Fibroblast of skin of right quadriceps (primary cell): ENCODE data around the gene FXYD4.
"Not testable (repeated sequence)": the region's sequence is repeated elsewhere in the genome, so short reads cannot be mapped to it uniquely, and the experiment has no call there.

Experiments
- DNase-seq: peaks from one replicate; pipeline ENCODE4 v3.0.0-alpha.2; 2013

FXYD4 gene, protein sequence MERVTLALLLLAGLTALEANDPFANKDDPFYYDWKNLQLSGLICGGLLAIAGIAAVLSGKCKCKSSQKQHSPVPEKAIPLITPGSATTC

DNA sequence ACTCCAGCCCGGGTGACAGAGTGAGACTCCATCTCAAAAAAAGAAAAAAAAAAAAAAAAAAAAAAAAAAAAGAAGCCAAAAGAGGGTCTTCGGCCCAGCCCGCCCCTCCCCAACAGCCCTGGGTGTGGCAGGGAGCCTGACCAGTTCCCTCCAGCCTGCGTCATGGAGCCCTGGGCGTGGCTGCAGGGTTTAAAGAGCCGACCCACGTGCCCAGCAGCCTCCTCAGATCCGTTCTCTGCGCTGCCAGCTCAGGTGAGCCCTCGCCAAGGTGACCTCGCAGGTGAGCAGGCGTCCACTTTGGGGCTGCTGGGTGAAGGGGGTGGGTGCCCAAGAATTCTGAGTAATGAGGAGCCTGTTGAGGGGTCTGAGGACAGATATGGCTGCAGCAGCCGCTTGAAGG is at the start of gene FXYD4:
FXYD4 (plus strand) TSS at position 219 of the 400 bp plus-strand sequence. CDS start 2,111 bp downstream, outside the sequence.
- DNase-seq = no peak

DNA sequence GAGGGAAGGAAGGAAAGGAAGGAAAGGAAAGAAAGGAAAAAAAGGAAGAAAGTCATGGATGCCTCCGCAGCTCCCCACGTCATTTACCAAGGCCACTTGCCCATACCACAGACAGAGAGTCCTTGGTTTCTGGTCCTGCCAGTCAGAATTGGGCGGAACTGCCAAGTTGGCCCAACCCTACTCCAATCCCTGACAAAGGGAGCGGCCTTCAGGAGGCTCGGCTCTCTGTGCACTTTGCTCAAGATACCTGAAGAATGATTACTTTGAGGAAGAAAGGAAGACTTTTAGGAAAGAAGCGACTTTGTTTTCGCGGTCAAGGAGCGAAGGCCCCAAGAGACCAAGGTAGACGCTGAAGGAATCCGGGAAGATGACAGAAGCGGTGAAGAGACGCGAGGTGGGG is 49.1 kb upstream of the FXYD4 start:
- DNase-seq = no peak

DNA sequence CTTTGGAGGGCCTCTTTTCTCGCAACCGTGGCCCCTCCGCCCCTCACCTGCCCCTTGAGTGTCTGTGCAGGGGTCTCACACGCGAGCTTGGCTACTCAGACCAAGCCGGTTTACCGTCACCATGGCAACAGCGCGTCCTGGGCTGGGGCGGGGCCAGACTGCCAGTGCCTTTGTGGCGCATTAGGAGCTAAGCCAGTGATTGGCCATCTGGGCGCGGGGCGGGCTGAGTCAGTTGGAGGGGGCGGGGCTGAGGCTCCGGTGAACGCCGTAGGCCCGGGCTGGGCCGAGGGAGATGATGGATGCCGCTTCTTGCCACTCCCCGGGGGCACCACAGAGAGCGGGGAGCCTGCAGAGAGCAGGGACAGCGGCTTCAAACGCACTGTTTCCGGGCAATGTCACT is 48.7 kb upstream of the FXYD4 start:
- DNase-seq = peak; percentile 60

DNA sequence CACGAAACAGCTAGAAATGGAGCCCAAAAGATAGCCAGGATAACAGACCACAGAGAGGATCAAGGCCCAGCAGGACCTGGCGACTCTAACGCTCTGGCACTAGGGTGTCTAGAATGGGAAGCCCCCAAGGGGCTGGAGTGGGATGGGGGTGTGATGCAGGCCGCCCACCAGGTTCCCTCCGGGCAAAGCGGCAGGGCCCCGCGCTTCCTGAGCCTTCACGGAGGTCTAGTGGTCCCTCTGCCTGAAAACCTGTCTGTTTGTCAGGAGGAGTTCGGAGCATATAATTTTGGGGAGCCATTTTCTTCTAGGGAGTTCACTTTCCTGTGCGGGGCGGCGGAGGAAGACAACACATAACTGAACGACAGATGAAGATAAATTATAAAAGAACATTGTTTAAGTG is 48.2 kb upstream of the FXYD4 start:
- no peak for DNase-seq

DNA sequence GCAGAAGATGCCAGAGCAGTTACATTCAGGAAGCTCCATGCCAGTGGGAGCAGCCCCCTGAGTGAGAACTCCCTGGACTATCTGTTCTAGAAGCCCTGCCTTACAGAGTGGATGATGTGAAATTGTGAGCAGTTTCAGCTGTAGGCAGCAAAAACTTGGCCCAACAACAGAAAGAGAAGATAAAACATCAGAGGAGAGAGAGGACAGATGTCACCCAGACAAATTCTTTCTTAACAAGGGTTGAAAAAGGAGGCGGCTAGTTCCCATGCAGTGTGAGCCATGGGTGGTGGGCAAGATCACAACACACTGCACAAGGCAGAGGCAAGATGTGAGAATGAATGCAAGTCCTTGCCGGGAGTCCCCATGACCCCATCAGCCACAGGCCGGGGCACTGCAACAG is 46.6 kb upstream of the FXYD4 start:
- no peak for DNase-seq

DNA sequence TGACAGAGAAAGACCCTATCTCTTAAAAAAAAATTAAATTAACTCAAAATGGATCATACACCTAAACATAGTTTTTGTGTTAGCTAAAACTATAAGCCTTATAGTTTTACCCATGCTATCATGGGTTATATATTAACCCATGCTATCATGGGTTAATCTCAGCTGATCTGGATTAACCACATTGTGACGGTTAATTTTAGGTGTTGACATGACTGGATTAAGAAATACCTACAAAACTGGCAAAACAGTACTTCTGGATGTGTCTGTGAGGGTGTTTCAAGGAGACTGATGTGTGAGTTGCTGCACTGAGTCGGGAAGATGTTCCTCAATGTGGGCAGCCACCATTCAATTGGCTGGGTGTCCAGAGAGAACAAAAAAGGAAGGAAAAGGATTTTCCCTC is 44.3 kb upstream of the FXYD4 start:
- no peak for DNase-seq

DNA sequence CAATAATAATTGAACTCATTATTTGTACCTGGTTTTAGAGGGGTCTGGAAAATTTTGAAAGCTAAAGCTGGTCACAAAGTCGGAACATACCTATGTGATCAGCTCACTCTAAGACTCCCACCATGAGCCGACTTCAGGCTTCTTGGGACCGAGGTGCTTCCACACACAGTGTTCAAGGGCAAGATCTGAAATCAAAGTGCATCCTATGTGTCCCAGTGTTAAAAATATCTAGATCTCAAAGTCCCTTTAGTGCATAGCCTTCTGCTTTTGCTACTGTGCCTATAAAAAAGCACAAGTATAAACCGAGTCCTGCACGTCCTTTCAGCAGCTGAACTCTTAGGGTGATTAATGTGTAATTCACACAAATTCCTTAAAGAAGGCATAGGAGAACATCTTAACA is 43.5 kb upstream of the FXYD4 start:
- no peak for DNase-seq

DNA sequence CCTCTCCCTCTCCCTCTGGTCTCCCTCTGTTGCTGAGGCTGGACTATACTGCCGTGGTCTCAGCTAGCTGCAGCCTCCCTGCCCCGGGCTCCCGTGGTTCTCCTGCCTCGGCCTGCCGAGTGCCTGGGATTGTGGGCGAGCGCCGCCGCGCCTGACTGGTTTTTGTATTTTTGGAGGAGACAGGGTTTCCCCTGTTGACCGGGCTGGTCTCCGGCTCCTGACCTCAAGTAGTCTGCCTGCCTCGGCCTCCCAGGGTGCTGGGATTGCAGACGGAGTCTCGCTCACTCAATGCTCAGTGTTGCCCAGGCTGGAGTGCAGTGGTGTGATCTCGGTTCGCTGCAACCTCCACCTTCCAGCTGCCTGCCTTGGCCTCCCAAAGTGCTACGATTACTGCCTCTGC is 42.6 kb upstream of the FXYD4 start:
- DNase-seq = not testable (repeated sequence)

DNA sequence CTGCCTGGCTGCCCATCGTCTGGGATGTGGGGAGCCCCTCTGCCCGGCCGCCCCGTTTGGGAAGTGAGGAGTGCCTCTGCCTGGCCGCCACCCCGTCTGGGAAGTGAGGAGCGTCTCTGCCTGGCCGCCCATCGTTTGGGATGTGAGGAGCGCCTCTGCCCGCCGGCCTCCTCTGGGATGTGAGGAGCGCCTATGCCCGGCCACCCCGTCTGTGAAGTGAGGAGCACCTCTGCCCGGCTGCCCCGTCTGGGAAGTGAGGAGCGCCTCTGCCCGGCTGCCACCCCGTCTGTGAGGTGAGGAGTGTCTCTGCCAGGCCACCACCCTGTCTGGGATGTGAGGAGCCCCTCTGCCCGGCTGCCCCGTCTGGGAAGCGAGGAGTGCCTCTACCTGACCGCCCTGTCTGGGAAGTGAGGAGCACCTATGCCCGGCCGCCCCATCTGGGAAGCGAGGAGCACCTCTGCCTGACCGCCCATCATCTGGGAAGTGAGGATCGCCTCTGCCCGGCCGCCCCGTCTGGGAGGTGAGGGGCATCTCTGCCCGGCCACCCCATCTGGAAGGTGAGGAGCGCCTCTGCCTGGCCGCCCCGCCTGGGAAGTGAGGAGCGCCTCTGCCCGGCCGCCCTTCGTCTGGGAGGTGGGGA is 42.1 kb upstream of the FXYD4 start:
- DNase-seq = not testable (repeated sequence)

DNA sequence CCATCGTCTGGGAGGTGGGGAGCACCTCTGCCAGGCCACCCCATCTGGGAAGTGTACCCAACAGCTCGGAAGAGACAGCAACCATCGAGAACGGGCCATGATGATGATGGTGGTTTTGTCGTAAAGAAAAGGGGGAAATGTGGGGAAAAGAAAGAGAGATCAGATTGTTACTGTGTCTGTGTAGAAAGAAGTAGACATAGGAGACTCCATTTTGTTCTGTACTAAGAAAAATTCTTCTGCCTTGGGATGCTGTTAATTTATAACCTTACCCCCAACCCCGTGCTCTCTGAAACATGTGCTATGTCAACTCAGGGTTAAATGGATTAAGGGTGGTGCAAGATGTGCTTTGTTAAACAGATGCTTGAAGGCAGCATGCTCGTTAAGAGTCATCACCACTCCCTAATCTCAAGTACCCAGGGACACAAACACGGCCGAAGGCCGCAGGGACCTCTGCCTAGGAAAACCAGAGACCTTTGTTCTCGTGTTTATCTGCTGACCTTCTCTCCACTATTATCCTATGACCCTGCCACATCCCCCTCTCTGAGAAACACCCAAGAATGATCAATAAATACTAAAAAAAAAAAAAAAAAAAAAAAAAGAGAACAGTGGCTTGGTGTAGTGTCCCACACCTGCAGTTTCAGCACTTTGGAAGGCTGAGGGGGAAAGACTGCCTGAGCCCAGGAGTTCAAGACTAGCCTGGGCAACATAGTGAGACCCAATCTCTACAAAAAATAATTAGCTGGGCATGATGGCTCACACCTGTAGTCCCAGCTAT is 41.2 kb upstream of the FXYD4 start:
- not testable (repeated sequence) for DNase-seq

DNA sequence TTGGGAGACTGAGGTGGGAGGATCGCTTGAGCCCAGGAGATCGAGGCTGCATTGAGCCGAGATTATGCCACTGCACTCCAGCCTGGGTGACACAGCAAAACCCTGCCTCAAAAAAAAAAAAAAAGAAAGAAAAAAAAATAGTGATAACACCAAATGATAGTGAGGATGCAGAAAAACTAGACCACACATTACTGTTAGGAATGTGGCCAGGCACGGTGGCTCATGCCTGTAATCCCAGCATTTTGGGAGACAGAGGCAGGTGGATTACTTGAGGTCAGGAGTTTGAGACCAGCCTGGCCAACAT is 40.7 kb upstream of the FXYD4 start:
- not testable (repeated sequence) for DNase-seq

DNA sequence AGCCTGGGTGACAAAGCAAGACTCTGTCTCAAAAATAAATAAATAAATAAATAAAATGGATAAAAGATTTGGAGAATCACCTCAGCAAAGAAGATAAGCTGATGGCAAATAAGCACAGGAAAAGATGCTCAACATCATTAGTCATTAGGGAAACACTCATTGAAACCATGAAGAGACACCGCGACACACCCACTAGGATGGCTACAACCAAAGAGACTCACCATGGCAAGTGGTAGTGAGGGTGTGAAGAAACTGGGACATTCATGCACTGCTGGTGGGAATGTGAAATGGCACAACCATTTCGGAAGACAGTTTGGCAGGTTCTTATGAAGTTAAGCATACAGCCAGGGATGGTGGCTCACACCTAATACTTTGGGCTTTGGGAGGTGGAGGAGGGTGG is 37.8 kb upstream of the FXYD4 start:
- DNase-seq = no peak

DNA sequence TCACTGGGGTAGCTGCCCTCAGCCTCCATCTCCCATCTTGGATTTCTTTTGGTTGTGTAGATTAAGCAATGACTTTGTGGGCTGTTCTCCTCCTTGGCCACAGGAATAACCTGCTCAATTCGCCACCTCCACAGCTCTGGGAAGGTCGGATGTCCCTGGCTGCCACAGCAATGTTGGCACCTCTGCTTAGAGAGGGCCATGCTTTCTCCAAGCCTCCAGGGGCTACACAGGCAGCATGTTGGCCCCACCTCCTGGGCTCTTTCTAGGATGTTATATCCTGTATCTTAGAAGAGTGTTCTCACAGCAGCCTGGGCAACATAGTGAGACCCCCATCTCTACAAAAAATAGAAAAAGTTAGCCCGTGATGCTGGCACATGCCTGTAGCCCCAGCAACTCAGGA is 35.4 kb upstream of the FXYD4 start:
- no peak for DNase-seq

DNA sequence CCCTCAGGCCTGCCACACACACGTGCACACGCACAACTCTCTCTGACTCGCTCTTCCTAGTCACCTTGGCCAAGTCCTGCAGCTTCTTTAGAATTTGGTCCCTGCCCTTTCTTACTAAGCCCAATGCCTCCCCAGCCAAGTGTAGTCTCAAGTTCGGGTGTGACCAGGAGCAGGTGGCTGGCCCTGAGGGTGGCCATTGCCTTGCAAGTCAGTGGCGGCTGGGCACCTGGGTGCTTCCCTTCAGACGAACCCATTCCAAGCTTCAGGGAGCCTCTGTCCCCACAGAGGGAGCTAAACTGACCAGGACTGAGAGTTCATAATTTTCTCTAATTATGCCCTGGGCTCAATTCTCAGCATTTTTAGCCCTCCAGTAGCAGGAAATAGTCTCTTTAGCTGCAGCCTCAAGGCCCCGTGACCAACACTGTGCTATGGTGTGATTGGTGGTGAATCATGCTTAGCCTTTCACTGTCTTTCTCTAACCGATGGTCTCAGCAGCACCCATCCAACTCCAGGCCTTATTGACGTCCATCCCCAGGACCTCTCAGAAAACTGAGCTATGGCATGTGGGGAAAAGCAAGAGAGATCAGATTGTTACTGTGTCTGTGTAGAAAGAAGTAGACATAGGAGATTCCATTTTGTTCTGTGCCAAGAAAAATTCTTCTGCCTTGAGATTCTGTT is 34.7 kb upstream of the FXYD4 start:
- no peak for DNase-seq

DNA sequence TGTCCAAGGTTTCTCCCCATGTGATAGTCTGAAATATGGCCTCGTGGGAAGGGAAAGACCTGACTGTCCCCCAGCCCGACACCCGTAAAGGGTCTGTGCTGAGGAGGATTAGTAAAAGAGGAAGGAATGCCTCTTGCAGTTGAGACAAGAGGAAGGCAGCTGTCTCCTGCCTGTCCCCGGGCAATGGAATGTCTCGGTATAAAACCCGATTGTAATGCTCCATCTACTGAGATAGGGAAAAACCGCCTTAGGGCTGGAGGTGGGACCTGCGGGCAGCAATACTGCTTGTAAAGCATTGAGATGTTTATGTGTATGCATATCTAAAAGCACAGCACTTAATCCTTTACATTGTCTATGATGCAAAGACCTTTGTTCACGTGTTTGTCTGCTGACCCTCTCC is 33.9 kb upstream of the FXYD4 start:
- DNase-seq = not testable (repeated sequence)

DNA sequence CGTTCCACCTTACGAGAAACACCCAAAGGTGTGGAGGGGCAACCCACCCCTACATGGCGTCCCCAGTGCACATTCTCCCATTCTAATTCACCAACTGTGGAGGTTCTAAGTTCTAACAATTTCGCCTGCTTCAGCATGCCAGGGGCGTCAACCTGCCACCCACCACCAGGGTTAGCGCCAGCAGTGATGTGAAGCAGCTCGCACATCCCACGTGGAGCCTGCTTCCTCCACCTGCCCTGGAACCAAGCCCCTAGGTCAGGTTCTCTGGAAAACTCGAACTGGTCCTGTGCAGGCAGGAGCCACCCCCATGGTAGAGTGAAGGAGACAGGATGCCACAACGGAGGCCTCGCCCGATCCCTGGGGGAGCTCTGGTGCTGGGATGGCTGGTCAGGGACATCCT is 33.3 kb upstream of the FXYD4 start:
- no peak for DNase-seq

DNA sequence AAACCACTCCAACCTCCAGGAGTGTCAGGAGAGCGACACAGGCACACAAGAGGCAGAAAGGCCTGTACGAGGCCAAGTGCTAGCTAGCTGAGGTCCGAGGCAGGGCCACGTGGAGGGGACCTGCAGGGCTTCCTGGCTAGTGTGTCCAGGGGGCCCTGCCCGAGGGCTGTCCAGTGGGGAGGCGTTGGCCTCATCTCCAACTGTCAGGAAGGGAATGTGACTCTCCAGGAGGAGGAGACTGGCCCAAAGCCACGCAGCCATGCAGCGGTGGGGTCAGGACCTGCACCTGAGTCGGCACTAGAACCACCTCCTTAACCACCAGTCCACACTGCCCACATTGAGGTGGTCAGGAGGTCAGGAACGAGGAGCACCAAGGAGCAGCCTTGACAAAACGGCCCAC is 32.3 kb upstream of the FXYD4 start:
- DNase-seq = no peak

DNA sequence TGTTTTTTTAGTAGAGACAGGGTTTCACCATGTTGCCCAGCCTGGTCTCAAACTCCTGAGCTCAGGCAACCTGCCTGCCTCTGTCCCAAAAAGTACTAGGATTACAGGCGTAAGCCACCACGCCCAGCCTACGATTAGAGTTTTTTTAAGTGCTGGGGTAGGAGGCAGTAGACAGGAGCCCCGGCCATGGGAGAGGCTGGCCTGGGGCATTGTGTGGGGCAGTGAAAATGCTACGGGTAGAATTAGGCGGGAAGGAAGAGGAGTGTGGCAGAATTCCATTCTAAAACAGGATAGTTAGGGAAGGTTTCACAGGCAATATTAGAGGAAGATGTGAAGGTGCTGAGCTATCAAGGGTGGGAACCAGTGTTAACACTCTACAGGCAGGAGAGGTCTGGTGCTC is 31.3 kb upstream of the FXYD4 start:
- no peak for DNase-seq

DNA sequence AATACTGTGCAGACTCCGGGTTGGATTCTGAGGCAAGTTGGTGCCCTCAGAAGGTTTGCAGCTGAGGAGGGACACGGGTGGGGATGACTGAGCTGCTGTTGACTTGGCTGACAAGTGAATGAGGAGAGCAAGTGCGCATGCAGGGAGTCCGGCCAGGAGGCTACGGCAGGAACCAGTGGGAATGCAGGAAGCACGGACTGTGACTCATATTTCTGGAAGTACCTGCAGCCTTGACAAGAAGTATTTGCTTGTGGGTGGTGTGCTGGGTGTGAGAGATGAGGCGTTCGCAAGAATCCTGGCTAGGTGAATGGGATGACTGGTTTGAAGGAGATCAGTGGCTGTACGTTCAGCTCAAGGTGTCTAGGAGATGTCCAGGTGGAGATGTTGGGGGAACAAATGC is 30.8 kb upstream of the FXYD4 start:
- DNase-seq = no peak

DNA sequence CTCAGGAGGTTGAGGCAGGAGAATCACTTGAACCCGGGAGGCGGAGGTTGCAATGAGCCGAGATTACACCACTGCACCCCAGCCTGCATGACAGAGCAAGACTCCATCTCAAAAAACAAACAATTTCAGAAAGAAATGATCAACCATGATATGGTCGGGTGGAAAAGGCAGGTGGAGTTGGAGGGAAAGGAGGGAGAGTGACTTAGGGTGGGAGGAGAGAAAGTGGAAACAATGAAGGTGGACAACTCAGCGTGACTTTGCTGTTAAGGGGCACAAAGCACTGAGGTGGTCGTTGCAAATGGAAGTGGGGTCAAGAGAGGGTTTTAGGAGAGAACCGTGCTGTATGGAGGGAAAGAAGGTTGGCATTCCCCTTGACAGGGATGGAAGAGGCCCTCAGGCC is 30.0 kb upstream of the FXYD4 start:
- DNase-seq = no peak

DNA sequence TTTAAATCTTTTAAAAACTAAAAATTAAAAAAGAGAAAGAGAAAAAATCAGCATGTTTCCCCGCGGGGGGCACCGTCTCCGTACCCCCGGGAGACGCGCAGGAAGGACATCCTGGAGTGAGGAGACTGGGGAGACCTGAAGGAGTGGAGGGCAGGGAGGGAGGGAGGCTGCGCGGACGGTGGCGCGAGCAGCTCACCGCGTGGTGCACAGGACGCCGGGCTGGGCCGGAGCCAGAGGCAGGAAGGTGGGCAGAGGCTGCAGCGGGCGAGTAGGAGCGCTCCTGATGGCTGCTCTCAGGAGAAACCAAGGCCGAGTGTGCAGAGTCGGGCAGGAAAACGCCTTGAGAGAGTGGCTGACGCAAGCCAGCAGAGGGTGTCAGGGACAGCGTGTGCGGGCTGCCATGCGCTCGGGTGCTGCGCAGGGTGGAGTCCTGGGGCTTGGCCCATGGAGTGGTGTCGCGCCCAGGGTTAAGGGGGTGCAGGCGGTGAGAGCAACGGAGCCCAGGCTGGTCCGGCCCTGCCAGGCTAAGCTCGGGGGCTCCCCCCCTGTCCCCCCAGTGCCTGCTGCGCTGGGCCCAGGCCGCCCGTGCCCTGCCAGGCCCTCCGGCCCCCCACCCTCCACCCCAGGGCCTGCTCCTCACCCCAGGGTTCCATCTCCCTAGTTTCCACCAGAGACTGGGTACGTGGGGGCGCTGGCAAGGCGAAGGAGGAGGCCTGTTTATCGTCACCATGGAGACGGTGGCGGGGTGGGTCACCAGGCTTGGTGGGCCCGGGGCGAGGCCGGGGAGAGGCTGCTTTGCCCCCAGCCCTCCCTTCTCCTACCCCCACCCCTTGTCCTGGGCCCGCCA is 28.9 kb upstream of the FXYD4 start:
- DNase-seq = no peak

DNA sequence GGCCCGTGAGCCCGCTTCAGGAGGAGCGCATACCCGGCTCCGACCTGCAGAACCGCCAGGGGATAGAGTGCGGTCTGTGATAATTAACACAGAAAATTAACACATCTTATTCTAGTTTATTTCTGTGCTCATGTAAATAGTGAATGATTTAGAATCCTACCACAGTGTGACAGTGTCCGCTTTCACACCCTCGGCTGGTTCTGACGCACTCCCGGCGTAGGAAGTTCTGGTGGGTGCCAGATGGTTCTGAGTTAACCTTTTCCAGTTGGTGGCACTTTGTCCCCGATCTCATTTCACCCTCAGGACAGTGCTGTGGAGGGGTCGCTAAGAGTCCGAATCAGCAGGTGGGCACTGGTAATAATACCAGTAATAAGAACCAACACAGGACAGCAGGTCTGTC is 28.3 kb upstream of the FXYD4 start:
- no peak for DNase-seq

DNA sequence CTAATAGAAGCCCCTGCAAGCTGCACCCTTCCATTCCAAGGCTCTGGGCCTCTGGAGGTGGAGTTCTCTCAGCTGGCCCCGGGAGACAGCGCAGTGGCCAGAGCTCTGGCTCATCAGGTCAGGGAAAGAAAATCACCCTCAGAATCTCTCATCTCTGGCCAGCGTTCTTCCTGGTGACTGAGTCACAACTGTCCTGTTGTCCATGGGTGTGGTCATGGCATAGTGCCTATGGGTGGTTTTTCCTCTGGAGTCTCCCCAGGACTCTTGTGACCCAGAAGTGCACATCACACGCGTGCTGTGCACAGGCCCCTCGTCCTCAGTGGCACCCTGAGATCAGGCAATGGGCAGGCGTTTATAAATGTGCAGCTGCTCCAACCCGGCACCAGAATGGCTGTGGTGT is 27.4 kb upstream of the FXYD4 start:
- DNase-seq = no peak
